NCI-H82 treated with DMSO at 0.1 percent for 48 hours (cell line): Measurements from ENCODE around the gene CACNA1A.
"Not testable (repeated sequence)": the region's sequence is repeated elsewhere in the genome, so short reads cannot be mapped to it uniquely, and the experiment has no call there.

Source experiments
- DNase-seq: peaks from one replicate; lab custom pipeline; 2025; ENCODE audit not compliant: unreplicated experiment; lab: John Stamatoyannopoulos, UW

The CACNA1A gene

DNA sequence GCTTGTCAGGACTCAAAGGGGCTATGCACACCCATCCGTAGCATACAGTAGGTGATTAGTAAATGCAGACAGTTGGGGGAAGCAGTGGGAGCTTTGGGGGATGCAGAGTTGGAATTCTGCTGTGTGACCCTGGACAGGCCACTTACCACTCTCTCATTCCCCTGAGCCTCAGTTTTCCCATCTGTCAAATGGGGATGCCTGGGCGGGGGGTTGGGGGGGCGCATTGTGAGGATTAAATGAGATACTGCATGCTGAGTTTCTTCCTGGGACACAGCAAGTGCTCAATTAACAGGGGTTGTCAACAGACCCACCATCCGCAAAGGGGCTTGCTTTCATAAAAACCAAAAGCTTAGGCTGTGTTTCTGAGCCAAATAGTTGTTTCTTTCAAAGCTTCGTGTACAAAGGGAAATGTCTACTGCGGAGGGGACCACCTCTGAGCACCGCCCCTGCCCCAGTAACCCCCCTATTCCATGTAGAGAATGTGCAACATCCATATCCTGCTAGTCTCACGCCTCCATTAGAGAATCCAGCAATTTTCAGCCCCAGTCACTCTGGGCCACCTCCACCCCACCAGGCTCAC lies 223.7 kb downstream of the CACNA1A start:
- DNase-seq = no peak

DNA sequence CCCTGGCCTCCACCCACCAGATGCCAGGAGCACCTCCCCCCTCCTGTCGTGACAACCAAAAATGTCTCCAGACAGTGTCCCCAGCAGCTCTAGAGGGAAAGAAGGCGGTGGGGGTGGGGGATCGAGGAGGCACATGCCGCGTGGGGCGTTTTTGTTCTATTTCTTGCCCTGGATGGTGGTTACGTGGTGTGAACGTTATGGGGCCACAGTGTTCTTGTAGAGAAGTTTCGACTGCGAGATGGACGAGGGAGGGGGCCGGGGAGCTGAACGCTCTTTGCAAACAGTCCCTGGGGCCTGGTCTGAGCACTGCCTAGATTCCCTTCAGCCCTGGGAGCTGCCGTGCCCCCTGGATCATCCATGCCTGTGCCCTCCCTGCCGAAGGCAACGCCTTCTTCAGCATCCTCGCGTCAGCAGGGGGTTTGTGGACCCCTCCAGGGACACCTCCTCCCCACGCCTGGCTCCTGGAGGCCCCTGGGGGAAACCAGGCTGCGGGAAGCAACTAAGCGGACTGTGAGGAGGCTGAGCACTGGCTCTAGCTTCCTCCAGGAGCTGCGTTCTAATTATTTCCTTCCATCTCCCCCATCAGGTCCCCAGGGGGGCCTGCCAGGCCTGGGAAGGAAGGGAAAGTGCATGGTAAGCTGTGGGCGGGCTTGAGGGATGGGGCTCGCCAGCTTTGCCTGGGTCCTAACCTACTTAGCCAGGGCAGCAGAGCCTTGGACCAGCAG lies 224.6 kb downstream of the CACNA1A start:
- DNase-seq = no peak

DNA sequence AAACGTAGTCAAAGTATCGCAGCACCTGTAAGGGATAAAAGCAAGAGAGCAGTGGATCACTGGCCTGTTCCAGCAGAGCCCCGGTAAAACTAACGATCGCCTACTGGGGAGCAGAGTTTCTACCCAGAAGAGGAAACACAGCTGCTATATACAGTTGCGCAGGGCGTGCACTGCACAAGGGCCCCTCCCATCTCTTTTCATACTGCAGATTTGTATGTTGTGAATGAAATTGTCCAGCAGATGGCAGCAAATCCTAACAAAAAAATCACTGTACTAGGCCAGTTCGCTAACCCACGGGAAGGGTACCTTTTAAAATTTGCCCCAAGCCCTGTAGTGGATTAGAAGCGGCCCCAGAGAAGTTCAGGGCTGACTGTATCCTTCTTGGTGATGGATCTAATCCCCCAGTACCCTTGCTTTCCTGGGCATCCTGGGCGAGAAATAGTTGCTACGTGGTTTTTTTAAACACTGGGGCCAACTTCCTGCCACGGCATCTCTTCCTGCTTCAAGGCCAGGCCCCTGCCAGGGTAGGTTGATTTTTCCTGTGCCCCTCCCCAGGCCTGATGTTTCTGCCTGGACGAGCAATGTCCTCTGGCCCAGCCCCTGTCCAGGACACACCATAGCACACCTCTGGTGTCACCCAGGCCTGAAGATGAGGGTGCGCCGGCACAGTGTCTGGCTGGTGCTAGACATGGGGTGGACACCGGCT lies 229.0 kb downstream of the CACNA1A start:
- peak; percentile 70 for DNase-seq

DNA sequence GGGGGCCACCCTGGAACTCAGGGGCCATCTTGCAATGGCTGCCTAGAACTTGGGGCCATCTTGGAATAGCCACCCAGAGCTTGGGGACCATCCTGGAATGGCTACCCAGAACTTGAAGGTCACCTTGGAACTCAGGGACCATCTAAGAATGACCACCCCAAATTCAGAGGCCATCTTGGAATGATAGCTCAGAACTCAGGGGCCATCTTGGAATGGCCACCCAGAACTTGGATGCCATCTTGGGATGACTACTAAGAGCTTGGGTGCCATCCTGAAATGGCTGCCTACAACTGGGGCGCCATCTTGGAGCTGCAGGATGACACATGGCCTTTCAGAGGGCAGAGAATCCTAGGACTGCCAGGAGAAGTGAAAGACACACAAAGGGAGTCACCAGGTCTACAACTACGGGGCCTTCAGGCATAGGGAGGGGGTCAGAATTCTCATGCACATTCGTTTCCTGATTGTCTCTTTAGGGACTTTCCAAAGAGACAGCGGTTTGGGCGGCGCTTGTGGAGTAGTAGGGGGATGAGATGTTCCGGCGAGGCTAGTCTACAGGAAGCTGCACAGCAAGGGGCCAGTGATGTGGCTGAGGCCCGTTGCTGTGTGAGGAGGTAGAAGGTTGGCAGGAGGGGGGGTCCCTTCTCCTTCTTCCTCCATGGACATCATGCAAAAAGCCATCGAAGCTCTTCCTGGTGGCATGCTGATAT lies 231.1 kb downstream of the CACNA1A start:
- no peak for DNase-seq

DNA sequence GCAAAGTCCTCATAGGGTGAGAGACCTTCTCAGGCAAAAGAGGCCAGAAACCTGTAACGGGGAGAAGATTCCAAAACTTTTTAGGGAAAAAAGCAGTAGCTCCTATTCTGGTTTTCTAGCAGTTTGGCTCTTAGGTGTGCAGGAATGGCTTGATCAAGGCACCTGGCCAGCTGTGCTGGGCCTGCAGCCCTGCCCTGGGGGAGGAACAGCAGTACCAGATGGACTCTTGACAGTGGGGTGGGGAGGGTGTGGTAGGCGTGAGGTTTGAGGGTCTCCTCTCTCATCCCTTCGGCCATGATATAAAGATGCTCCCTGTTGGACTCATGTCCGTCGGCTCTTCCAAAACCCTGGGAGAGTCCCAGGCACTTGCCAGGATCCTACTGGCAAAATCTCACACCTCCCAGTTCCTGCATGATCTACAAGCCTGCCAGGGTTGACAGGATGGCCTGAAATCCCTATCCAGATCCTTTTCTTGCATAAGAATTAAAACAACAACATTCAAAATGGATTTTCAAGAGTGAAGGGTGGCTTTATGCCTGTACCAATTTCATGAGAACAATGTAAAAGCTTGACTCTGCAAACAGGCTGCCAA lies 235.7 kb downstream of the CACNA1A start:
- no peak for DNase-seq

DNA sequence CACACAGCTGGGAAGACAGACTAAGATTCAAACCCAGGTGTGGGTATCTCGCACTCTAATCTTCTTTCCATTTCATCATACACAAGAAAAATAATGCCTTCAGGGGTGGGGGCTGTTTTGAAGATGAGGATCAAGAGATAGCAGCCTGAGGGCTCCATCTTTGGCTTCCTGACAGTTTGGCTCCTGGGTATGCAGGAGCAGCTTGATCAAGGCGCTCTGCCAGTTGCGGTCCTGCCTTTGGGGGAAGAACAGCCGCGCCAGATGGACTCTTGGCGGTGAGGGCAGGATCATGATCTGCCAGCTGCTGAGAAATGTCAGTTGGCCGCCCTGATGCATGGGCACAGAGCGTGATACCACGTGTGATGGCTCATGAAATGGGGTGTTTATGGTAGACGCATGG lies 236.9 kb downstream of the CACNA1A start:
- DNase-seq = no peak

DNA sequence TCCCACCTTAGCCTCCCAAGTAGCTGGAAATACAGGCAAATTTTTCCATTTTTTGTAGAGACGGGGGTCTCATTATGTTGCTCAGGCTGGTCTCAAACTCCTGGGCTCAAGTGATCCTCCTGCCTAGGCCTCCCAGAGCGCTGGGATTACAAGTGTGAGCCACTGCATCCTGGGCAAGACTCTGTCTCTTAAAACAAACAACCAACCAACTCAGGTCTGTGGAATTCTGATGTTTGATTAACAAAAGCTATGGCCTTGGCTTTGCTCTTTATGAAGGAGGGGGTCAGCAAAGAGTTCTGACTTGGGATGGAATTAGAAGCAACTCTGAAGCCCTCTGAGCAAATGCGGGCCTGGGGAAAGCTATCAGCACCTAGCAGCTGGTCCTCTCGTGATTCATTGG lies 238.4 kb downstream of the CACNA1A start:
- DNase-seq = no peak

DNA sequence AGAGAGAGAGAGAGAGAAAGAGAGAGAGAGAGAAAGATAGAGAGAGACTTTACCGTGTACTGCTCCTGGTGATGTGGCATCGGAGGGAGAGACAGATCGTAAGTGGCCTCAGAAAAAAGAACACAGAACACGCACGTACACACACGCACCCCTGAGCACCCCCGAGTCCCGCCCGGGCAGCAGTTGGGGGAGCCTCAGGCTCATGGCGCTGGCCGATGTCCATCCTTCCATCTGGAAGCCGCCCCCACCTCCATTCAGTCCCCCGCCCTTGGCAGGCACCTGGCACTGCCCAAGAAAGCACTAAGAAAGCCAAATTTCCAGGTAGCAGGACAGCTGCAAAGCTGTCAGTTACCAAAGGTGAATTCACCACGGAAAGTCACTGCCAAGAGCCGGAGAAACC lies 239.1 kb downstream of the CACNA1A start:
- DNase-seq = no peak

DNA sequence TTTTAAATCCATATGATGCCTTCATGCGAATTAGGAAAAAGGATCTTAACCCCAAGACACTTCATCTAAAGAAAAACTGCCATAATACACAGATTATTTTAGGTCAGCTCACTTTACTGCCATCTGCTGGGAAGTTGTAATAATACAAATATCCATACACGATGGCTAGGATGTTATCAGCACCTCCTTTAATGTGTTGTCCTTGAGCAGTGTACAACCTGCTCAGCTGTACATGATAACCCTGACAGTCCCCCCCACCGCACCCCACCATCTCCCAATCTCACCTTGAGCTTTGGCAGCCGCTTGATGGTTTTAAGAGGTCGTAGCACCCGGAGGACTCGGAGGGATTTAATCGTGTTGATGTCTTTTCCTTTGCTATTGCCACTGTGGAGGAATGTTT lies 243.8 kb downstream of the CACNA1A start:
- DNase-seq = peak; percentile 21

DNA sequence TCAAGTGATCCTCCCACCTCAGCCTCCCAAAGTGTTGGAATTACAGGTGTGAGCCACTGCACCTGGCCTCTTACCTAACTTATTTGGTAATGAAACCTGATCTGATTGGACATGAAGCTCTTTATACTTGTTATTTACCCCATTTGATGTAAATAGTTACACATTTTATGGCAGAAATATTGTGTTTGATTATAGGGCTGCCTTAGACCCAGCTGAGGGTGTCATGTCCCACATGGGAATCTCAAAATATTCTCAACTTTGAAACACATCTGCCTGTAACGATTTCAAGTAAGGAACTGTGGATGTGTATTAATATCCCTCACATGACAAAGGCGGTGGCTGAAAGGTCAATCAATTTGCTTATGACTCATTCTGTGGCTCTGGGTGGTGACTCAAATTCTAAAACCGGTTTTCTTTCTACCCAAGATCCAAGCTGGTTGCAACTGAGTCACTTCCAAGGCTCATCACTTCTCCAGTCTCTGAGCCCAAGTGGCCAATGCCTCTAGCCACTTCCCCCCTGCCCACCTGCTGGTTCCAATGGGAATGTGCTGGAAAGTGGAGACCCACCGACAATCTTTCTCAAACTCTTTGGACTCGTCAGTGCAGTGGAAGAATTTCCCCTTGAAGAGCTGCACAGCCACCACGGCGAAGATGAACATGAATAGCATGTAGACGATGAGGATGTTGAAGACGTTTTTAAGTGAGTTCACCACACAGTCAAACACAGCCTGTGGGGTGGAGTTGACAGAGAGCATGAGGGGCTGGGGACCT lies 245.2 kb downstream of the CACNA1A start:
- DNase-seq = no peak

DNA sequence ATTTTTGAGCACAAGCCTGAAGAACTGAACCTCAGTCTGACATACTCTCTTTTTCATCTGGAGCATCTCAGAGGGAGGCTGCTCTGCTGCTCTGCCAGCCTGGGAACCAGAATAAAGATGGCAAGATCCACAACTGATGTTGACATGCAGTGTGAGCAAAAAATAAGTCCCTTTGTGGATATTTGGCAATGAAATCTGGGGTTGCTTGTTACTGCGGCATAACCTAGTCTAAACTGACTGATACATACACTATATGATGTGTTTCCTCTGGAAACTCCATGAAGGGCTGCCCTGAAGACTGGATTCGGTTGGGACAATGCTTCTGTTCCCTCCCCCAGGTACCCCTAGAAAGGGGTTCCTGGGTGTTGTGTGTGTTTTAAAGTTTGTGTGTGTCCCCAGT lies 249.4 kb downstream of the CACNA1A start:
- no peak for DNase-seq

DNA sequence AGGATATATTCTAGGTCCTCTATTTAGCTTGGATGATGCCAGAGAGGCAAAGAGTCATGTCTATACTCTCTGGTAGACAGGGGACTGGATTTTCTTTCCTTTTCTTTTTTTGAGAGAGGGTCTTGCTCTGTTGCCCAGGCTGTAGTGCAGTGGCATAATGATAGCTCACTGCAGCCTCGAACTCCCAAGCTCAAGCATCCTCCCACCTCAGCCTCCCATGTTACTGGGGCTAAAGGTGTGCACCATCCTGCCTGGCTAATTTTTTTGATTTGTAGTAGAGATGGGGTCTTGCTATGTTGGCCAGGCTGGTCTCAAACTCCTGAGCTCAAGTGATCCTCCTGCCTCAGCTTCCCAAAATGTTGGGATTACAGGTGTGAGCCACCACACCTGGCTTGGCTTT lies 249.9 kb downstream of the CACNA1A start:
- not testable (repeated sequence) for DNase-seq

DNA sequence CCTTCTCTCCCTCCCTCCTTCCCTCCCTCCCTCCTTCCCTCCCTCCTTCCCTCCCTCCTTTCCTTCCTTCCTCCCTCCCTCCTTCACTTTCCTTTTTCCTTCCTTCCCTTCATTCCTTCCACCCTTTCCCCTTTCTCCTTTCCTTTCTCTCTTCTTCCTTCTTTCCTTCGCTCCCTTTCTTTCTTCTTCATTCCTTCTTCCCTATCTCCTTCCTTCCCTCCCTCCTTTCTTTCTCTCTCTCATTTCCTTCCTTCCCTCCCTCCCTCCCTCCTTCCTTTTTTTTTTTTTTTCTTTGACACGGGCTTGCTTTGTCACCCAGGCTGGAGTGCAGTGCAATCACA lies 250.6 kb downstream of the CACNA1A start:
- no peak for DNase-seq

DNA sequence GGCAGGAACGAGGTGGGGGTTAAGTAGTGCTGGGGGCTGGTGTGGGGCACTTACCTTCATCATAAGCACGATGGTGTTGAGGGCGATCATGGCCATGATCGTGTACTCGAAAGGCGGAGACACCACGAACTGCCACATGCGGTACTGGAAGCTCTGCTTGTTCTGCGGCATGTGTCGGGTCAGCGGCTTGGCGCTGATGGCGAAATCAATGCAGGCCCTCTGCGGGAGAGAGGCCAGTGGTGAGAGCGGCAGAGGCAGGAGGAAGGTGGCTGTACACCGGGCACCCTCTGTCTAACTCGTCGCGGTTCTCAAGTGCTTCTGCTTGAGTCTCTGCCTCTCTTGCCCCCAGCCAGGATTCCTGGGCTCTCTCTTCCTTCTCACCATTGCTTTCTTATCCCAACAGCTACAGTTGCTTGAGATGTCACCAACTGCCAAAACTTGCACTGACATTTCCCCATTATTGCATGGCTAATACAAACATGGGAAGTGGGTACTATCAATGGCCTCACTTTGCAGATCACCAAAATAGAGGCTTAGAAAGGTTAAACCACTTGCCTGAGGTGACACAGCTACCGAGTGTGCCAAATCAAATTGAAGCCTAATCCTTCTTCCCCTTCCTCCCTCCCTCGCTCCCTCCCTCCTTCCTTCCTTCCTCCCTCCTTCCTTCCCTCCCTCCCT lies 251.1 kb downstream of the CACNA1A start:
- DNase-seq = no peak

DNA sequence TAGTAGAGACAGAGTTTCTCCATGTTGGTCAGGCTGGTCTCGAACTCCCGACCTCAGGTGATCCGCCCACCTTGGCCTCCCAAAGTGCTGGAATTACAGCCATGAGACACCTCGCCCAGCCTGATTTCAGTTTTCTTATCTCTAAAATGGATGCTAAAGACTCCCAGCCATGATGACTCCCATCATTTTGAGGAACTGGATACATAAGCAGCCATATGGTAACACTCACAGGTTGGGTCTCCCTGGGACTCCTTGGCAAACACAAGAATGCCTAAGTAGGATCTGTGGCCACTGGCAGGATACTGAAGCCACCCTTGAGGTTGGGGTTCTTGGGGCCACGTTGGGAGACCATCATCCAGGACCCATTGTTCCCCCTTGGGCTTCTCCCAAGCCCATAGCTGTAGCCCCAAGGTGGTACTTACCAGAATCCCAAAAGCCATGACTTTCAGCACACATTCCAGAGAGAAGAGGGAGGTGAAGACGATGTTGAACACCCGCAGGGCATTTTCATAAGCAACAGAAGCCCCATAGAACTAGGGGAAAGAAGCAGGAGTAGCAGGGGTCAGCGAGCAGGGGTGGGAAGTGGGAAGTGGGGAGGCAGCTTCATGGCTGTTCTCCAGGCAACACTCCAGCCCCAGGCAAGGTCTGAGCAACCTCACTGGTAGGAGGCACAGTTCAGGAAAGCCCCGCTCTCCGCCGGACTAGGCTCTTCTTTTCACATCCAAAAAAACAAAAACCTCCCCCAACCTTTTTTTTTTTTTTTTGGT lies 253.5 kb downstream of the CACNA1A start:
- no peak for DNase-seq

DNA sequence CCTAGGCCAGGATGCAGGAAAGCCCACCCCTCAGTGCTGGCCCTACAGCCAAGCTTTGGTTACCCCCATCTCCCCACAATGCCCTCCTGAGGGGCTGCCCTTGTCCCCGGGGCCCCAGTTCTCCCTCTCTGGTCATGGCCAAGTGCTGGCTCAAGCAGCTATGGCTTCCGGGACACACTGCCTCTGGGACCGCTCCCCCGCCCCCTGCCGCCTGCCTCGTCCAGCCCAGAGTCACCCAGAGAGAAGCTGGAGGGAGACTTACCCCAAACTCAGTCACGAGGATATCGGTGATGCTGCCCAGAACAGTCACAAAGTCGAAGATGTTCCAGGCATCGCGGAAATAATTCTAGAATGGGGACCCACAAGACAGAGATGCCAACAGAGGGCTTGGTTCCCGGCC lies 261.4 kb downstream of the CACNA1A start:
- no peak for DNase-seq

DNA sequence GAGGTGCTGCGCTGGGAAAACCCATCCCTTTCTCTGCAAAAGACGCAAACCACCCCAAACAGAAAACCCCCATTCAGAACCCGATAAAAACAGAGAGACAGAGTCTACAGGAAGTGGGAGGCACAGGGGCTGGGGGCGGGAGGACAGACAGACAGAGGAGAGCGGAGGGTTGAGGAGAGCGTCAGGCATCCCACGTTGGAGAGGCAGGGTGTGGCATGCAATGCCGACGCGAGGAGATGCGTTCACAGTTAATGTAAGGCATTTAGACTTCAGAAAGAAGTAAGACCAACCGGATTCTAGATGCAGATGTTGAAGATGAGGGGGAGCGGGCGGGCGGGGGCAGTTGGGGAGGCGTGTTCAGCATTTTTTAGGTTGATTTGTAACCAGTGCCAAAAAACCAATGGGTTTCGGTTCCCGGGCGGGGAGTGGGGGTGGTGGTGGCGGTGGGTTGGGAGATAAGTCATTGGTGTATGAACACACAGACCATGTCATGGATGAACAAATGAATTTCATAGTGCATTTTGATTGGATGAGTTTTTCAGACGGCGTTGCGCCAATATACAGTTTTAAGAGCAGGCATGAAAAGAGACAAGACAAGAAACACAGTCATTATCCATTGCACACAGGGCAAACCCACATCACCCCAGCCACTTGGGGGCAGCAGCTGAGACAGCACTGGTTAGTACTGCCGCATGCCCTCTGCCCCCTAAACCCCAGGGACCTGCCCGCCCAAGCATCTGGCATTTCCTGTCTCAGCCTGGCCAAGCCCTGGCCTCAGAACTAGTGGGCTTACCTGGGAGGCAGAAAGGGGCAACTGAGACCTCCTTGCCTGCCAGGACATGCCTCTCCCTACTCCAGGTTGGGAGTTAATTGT lies 264.8 kb downstream of the CACNA1A start:
- no peak for DNase-seq

DNA sequence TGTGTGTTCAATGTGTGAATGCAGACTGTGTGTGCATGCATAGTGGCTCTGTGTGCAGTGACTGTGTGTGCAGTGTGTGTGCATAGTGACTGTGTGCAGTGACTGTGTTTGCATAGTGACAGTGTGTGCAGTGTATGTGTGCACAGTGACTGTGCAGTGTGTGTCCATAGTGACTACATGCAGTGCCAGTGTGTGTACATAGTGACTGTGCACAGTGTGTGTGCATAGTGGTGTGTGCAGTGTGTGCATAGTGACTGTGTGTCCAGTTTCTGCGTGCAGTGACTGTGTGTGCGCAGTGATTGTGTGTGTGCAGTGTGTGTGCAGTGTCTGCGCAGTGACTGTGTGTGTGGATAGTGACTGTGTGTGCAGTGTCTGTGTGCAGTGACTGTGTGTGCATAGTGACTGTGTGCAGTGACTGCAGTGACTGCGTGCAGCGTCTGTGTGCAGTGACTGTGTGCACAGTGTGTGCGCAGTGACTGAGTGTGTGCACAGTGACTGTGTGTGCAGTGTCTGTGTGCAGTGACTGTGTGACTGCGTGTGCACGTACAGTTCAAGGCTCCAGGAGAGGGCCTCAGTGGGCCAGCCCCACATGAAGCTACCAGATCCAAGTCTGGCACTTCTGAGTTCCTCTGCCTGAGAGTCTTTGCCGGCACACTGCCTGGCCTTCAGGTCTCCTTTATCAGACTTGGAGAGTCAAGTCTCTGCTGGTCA lies 265.8 kb downstream of the CACNA1A start:
- no peak for DNase-seq
